HG02885 (cell line): ENCODE data around the gene HMG20B.

Experiments
- ATAC-seq: cut with Tn5 transposase; IDR thresholded peaks from one replicate; pipeline ENCODE4 v1.9.1; 2021; ENCODE audit warnings: mild to moderate bottlenecking; ENCODE audit not compliant: unreplicated experiment, poor library complexity

HMG20B gene

DNA sequence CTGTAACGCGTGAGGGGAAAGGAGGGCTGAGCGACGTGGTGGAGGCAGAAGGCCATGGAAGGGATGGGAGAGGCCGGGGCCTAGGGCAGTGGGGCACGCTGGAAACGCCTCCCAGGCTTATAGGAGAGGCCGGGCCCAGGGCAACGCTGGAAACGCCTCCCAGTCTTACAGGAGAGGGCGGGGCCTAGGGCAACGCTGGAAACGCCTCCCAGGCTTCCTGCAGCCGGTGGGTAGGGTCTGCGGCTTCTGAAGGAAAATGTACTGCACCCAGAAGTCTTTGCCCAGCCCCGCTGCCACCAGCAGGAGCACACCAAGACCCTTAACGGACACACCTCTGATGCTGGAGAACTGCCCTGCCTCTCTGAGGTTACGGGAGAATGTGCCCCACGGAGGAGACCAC is 44.7 kb downstream of the HMG20B start:
- ATAC-seq, result no peak

- no peak for ATAC-seq
Observed at GRCh38 chr19:3618144-3618810, 45.5 kb downstream of the HMG20B start.

DNA sequence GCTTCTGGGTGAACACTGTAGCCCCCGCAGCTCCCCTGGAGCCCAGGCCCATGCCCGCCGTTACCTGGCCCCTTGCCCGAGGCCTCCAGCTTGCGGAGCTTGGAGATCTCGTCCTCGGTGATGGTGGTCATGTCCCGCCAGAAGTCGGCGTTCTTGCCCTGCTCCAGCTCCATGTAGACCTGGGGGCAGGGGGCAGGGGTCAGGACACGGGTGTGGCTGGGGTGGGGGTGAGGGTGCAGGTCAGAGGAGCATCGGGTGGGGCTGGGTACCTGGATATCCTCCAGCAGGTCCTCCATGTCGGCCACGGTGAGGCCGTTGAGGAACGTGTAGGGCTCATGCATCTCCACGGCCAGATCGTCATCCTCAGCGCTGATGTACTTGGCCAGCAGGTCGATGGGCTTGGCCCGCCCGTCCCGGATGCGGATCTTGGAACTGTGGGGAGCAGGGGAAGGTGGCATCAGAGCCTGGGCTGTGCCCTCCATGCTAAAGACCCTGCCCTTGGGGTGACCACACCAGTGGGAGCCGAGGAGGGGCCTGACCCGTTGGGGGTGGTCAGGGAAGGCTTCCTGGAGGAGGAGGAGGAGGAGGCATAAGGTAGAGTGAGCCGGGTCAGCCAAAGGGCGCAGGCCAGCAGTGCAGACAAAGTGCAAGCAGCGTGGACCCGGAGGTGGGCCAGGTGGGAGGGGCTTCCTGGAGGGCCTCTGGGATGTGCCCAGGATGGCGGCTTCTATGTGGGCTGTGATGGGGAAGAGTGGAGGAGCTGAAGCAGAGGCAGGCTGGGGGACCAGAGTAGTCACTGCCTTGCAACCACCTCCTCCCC is 46.3 kb downstream of the HMG20B start:
- ATAC-seq, result no peak

DNA sequence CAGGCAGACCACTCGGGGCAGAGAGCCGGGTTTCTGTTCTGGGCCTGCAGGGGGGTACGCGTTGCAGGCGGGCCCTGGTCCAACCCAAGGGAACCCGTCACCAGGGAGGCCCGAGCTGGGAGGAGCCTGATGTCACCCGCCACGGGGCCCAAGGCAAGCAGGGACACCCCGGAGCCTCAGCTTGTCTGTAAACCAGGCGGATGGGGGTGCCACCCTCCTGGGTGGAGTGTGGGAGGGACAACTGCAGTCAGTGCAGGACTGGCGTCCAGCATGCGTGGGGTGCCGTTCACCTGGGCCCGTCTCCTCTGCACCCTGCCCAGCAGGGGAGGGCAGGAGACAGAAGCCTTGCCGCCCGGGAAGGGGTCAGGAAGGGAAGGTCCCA is 46.9 kb downstream of the HMG20B start:
- ATAC-seq, result no peak

- ATAC-seq, result no peak
Observed at GRCh38 chr19:3620145-3620816, 47.5 kb downstream of the HMG20B start.

DNA sequence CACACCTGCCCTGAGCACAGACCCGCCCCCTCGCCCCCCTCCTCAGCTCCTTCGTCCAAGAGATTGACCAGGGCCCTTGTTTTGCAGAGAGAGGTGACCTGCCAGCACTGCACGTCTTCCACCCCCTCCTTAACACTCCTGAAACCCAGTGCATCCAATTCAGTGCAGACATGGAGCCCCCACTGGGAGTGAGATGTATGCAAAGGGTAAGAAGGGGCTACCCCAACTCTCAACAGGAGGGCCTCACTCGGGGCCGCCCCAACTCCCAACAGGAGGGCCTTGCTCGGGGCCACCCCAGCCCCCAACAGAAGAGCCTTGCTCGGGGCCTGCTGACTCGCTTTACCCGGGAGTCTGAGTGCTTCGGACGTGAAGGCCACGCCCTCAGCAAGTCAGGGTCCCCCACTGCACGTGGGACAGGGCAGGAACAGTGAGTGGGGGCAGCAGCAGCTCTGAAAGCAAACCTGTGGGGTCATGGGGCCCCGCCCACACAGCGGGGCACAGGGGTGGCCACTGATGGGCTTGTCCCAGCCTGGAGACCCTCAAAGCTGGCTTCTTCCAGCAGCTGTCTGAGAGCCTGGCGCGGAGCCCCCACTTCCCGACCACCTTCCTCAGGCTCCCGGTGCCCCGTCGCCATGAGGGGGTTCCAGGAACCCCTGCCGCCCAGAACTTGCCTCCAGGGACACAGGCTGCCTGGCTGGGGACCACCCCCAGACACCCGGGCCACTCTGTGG is 48.2 kb downstream of the HMG20B start:
- no peak for ATAC-seq

DNA sequence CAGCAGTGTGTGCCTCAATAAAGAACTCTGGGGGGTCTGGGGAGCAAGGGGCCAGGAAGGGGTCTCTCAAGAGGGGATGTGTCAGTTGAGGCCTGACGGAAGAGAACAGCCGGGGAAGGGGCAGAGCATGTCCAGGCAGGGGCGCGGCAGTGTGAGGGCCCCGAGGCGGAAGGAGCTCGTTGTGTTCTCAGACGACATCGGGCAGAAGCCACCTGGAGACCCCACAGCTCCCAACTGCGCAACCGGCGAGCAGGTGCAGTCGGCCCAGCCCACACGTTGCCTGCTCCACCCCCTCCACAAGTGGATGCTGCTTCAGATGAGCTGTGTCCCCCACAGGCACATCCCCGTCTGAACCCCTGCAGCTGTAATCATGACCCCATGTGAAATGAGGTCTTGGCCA is 48.9 kb downstream of the HMG20B start:
- no peak for ATAC-seq

- no peak for ATAC-seq
Observed at GRCh38 chr19:3622224-3622623, 49.5 kb downstream of the HMG20B start.

GRCh38 chr19:3623716-3624115 is 51.0 kb downstream of the HMG20B start:
- no peak for ATAC-seq

DNA sequence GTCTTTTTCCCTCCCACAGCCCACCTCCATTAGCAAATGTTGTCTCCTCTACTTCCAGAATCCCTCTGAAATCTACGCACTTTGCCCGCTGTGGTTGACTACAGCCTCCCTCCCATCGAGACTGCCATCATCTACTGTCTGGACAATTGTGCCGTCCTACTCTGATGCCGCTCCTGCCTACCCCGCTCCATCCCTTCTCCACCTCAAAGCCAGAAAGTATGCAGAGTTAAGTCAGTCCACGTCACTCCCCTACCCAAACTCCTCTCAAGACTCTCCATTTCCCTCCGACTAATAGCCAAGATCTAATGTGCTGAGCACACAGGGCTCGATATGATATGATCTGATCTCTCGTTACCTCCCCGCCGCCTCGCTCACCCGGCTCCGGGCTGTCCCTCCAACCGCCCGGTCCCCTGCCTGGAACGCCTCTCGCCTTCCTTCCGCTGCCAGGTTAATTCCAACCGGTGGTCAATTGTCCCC is 53.3 kb downstream of the HMG20B start:
- no peak for ATAC-seq

- peak; percentile 93 for ATAC-seq
Observed at GRCh38 chr19:3626473-3627350, 54.0 kb downstream of the HMG20B start, which contains the start of gene CACTIN. CACTIN (minus strand) TSS chr19:3626790; CDS start chr19:3626762, 28 bp downstream.

DNA sequence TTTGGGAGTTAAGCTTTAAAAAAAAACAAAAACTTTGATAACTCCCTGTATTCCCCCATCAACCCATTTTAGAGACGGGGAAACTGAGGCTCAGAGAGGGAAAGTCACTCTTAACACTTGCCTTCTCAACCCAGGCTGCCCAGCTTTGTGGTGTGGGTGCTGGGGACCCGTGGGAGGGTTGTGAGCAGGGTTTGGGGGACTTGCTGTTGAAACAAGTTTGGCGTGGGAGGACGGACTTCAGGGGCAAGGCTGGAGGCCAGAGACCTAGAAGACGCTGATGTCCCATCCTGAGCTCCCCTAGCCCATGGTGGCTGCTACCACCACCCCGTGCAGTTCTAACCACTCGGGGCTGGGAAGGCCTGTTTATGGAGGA is 54.6 kb downstream of the HMG20B start:
- no peak for ATAC-seq
